GM19397 (cell line): Measurements from ENCODE around the gene ASAP3.

Experiments
- ATAC-seq: cut with Tn5 transposase; IDR thresholded peaks from one replicate; pipeline ENCODE4 v1.9.1; 2021; ENCODE audit warnings: mild to moderate bottlenecking, moderate library complexity; ENCODE audit not compliant: unreplicated experiment

The ASAP3 gene

GRCh38 chr1:23424293-23425192 is 59.4 kb downstream of the ASAP3 start, which contains the start of gene TCEA3:
TSS of gene TCEA3 (minus strand) at chr1:23424748. CDS start at chr1:23424633, 115 bp downstream.
- ATAC-seq, result no peak

GRCh38 chr1:23423415-23424292 is 60.3 kb downstream of the ASAP3 start:
- no peak for ATAC-seq

GRCh38 chr1:23422941-23423340 is 61.0 kb downstream of the ASAP3 start:
- no peak for ATAC-seq

GRCh38 chr1:23422241-23422877 is 61.6 kb downstream of the ASAP3 start:
- ATAC-seq, result no peak

GRCh38 chr1:23421753-23422240 is 62.2 kb downstream of the ASAP3 start:
- no peak for ATAC-seq

GRCh38 chr1:23421343-23421742 is 62.6 kb downstream of the ASAP3 start:
- ATAC-seq, result no peak

- ATAC-seq, result no peak
Observed at GRCh38 chr1:23420778-23421177, 63.2 kb downstream of the ASAP3 start.

GRCh38 chr1:23419180-23419579 is 64.8 kb downstream of the ASAP3 start:
- ATAC-seq, result no peak

GRCh38 chr1:23417570-23417969 is 66.4 kb downstream of the ASAP3 start:
- ATAC-seq, result no peak

- no peak for ATAC-seq
Observed at GRCh38 chr1:23416964-23417363, 67.0 kb downstream of the ASAP3 start.

- ATAC-seq, result no peak
Observed at GRCh38 chr1:23408797-23409290, 75.1 kb downstream of the ASAP3 start.

GRCh38 chr1:23407016-23407630 is 76.9 kb downstream of the ASAP3 start:
- ATAC-seq, result no peak

GRCh38 chr1:23405946-23406345 is 78.0 kb downstream of the ASAP3 start:
- no peak for ATAC-seq

GRCh38 chr1:23403735-23404486 is 80.1 kb downstream of the ASAP3 start:
- no peak for ATAC-seq

- no peak for ATAC-seq
Observed at GRCh38 chr1:23403355-23403734, 80.6 kb downstream of the ASAP3 start.

GRCh38 chr1:23403038-23403336 is 81.0 kb downstream of the ASAP3 start:
- ATAC-seq, result no peak

GRCh38 chr1:23402286-23403037 is 81.5 kb downstream of the ASAP3 start:
- ATAC-seq, result no peak

GRCh38 chr1:23401313-23401712 is 82.7 kb downstream of the ASAP3 start:
- no peak for ATAC-seq
